GM12878 (cell line): ENCODE measurements around the gene CTAG1A. TPM values are rescaled to one million over a fixed set of nuclear protein-coding genes. Genes with fewer than 3 reads are reported as not detected.
"Not testable (repeated sequence)": the region's sequence is repeated elsewhere in the genome, so short reads cannot be mapped to it uniquely, and the experiment has no call there.

Experiments
- ATAC-seq: fragments of 200-7000 bp; cut with Tn5 transposase; 3 replicates; pipeline ENCODE4 v1.9.1; 2020; ENCODE audit warnings: mild to moderate bottlenecking, moderate library complexity
- BruUV-seq: library from RNA; stranded (reverse); fragments of 400-500 nt; replicated peaks from 2 replicates; lab custom pipeline; 2021; lab: Mats Ljungman, UMichigan
- CTCF ChIA-PET: fragments of 300-600 bp; sonication (Branson Sonifier 250); formaldehyde crosslinking; extraction: SDS; loops from one replicate; lab custom pipeline; 2021; ENCODE audit warnings: inconsistent platforms; lab: Yijun Ruan, JAX
- POLR2A ChIA-PET: fragments of 350-600 bp; formaldehyde crosslinking; extraction: SDS; loops from one replicate; lab custom pipeline; 2021; ENCODE audit warnings: inconsistent platforms; lab: Charles Lee
- RAD21 ChIA-PET: fragments of 300-600 bp; sonication (Branson Sonifier 250); formaldehyde crosslinking; loops from one replicate; lab custom pipeline; 2023; ENCODE audit warnings: antibody characterized with exemption; ENCODE audit not compliant: unreplicated experiment; lab: Charles Lee
- SMC1A ChIA-PET: fragments of 300-600 bp; sonication (Branson Sonifier 250); formaldehyde crosslinking; loops from one replicate; lab custom pipeline; 2023; ENCODE audit not compliant: unreplicated experiment, uncharacterized antibody; lab: Charles Lee
- DNase-seq: peaks from one replicate; pipeline ENCODE4 v3.0.0-alpha.2; 2011; ENCODE audit warnings: low read depth, low spot score
- FAIRE-seq: peaks from 3 replicates; lab custom pipeline; 2011; peaks lifted over from hg19 to GRCh38; lab: Jason Lieb, UNC
- H2AFZ ChIP-seq: 2 replicates; pipeline ENCODE4 v1.6.0; 2011; ENCODE audit warnings: low read depth, low read length, control low read depth; ENCODE audit not compliant: control insufficient read depth
- H3K27ac ChIP-seq: 2 replicates; pipeline ENCODE4 v1.5.1; 2011; ENCODE audit warnings: control low read depth; ENCODE audit not compliant: control insufficient read depth, insufficient read depth
- H3K27me3 ChIP-seq, 2 experiments: replicated peaks in 1 of 2; 2 replicates each; pipeline versions ENCODE4 v1.6.0 to v1.6.1; 2011; ENCODE audit warnings: low read length in 1 of 2; ENCODE audit not compliant: control insufficient read depth in 2 of 2, insufficient read depth in 2 of 2
- H3K36me3 ChIP-seq, 2 experiments: 2 replicates each; pipeline ENCODE4 v1.5.1; 2011; ENCODE audit warnings: low read length in 1 of 2; ENCODE audit not compliant: control insufficient read depth in 2 of 2, insufficient read depth in 2 of 2
- H3K4me1 ChIP-seq: 2 replicates; pipeline ENCODE4 v1.6.1; 2011; ENCODE audit warnings: mild to moderate bottlenecking, low read length, moderate library complexity, mixed read lengths; ENCODE audit not compliant: control insufficient read depth, insufficient read depth
- H3K4me2 ChIP-seq: 2 replicates; pipeline ENCODE4 v1.6.0; 2011; ENCODE audit warnings: control low read depth; ENCODE audit not compliant: control insufficient read depth, insufficient read depth
- H3K4me3 ChIP-seq: fragments of 200-600 bp; sonication (generic); 2 replicates; pipeline ENCODE4 v1.5.1; 2016
- H3K79me2 ChIP-seq: 2 replicates; pipeline ENCODE4 v1.6.0; 2011; ENCODE audit warnings: low read length; ENCODE audit not compliant: control insufficient read depth, insufficient read depth
- H3K9ac ChIP-seq: 2 replicates; pipeline ENCODE4 v1.8.0; 2011; ENCODE audit warnings: low read length, control low read depth, mixed read lengths; ENCODE audit not compliant: control insufficient read depth, insufficient read depth
- H3K9me3 ChIP-seq: replicated peaks from 3 replicates; pipeline ENCODE4 v1.5.1; 2011; ENCODE audit warnings: mild to moderate bottlenecking, low read length; ENCODE audit not compliant: control insufficient read depth, insufficient read depth
- H4K20me1 ChIP-seq: 2 replicates; pipeline ENCODE4 v1.6.0; 2011; ENCODE audit not compliant: control insufficient read depth, insufficient read depth
- MLLT1 ChIP-seq: fragments of 450-650 bp; IDR thresholded peaks from 2 replicates; pipeline ENCODE4 v1.6.1; 2016; ENCODE audit warnings: mild to moderate bottlenecking
- WGBS: methylation state at CpG from one replicate; pipeline ENCODE4 v1.1.6; 2016; ENCODE audit warnings: low lambda C conversion rate; ENCODE audit not compliant: insufficient replicate concordance, insufficient coverage; ENCODE audit errors: missing lambda C conversion rate; 5-methylcytosine and 5-hydroxymethylcytosine counted together
- in situ Hi-C: fragments of 300-500 bp; cut with MboI; formaldehyde crosslinking; loops from 9 replicates; pipeline ENCODE4 v1.14.3; 2018; ENCODE audit warnings: mixed read lengths
- intact Hi-C: fragments of 100-400 bp; cut with micrococcal nuclease; formaldehyde crosslinking; loops from one replicate; pipeline ENCODE4 v1.14.2; 2022; ENCODE audit not compliant: unreplicated experiment
- polyA plus RNA-seq, 11 experiments: library from polyadenylated mRNA; depleted of rRNA in 4 of 11; unstranded in 6 of 11; stranded (reverse) in 5 of 11; fragments of >200 nt; fragmentation: Nextera tagmentation in 4 of 11; fragmentation: Illumina TruSeq in 1 of 11; extraction: Ambion mirVana in 4 of 11; extraction: Trizol in 1 of 11; gene quantifications; 1 replicate in 1 of 11; 2 replicates in 10 of 11; pipeline versions ENCODE4 v1.2.1 to v1.2.3, GENCODE V29; 2011 to 2016; ENCODE audit warnings: inconsistent platforms in 2 of 11, missing spikeins in 2 of 11, low read depth in 1 of 11
- total RNA-seq, 4 experiments: library from RNA; depleted of rRNA in 3 of 4; stranded (reverse); fragments of >200 nt in 3 of 4; fragmentation: Illumina TruSeq in 1 of 4; extraction: Trizol in 1 of 4; gene quantifications; 2 replicates each; pipeline versions ENCODE4 v1.2.1 to v1.2.3, GENCODE V29; 2013 to 2021

CTAG1A gene
- total and polyA plus RNA-seq, 10 of the 15 experiments (the other 5 are each of a cell fraction or from before 2014, with no cell fraction given) = not detected

GRCh38 chrX:154539077-154539476 is 45.9 kb upstream of the CTAG1A start:
- no peak overlapping the region for H3K9ac ChIP-seq
- no peak overlapping the region for H3K4me2 ChIP-seq
- DNase-seq = no peak
- no peak for TF ChIP-seq MLLT1
- WGBS = 66% methylated on average over 8 of the region's 8 CpGs
- no peaks in the 10 kb centered on the region for H3K27me3 ChIP-seq
- H2AFZ ChIP-seq = no peak overlapping the region
- RAD21 ChIA-PET = no interaction called here
- intact Hi-C loops = no loop called here
- FAIRE-seq = no peak
- H3K79me2 ChIP-seq = no peaks in the 10 kb centered on the region
- BruUV-seq = no TSS peak
- CTCF ChIA-PET = interaction anchor here (1.3 kb wide), 1 partner anchor 166 kb away, joined by 6 read pairs; no protein-coding TSS in a partner anchor
- peaks cover 0 to 3% of the 10 kb centered on the region in 2 experiments; a peak in 3 of 4 replicates for H3K36me3 ChIP-seq
- SMC1A ChIA-PET = interaction anchor here (0.6 to 0.7 kb wide), 2 partner anchors 76 to 148 kb away, joined by 3 to 4 read pairs; no protein-coding TSS in a partner anchor
- ATAC-seq = no peak
- no peak overlapping the region for H3K27ac ChIP-seq
- no peaks in the 10 kb centered on the region for H3K9me3 ChIP-seq
- POLR2A ChIA-PET = no interaction called here
- H3K4me3 ChIP-seq = no peak overlapping the region
- peaks cover 16% of the 10 kb centered on the region for H3K4me1 ChIP-seq
- no peaks in the 10 kb centered on the region for H4K20me1 ChIP-seq
- in situ Hi-C loops = loop anchor here (5.0 to 25.0 kb wide), 3 partner anchors 162 to 1582 kb away; partner anchors contain the start of genes EMD and OPN1LW

- H3K27ac ChIP-seq, SMC1A ChIA-PET, H3K4me2 ChIP-seq, intact Hi-C loops, H4K20me1 ChIP-seq, DNase-seq, RAD21 ChIA-PET, FAIRE-seq, H3K79me2 ChIP-seq, ATAC-seq, BruUV-seq, H3K9me3 ChIP-seq, H3K4me3 ChIP-seq, H3K9ac ChIP-seq, POLR2A ChIA-PET, H3K36me3 ChIP-seq, H2AFZ ChIP-seq, H3K27me3 ChIP-seq: not testable (repeated sequence)
- 52% methylated on average over 7 of the region's 7 CpGs for WGBS
- in situ Hi-C loops = loop anchor here (10.0 to 25.0 kb wide), 2 partner anchors 294 to 403 kb away; partner anchors contain the start of genes OPN1LW and SMIM9
- peaks cover 11% of the 10 kb centered on the region for H3K4me1 ChIP-seq
- CTCF ChIA-PET = interaction anchor here (1.2 kb wide), 1 partner anchor 13 kb away, joined by 5 read pairs; no protein-coding TSS in a partner anchor
Observed at GRCh38 chrX:154540365-154540764, 44.6 kb upstream of the CTAG1A start.
